DOHH2 (cell line): Measurements from ENCODE around the gene GAR1.

Experiments used
- EZH2phosphoT487 ChIP-seq: fragments of 200-600 bp; sonication (generic); IDR thresholded peaks from 2 replicates; pipeline ENCODE4 v1.6.1; 2017; ENCODE audit warnings: borderline replicate concordance, mild to moderate bottlenecking, antibody characterized with exemption, low read length, moderate library complexity, mixed read lengths
- TF ChIP-seq, protein P1 (sequence below): fragments of 200-600 bp; sonication (generic); IDR thresholded peaks from one replicate; pipeline ENCODE4 v1.5.1; 2014; ENCODE audit warnings: antibody characterized with exemption, mild to moderate bottlenecking, low read depth, low read length; ENCODE audit not compliant: poor library complexity, severe bottlenecking

DNA sequence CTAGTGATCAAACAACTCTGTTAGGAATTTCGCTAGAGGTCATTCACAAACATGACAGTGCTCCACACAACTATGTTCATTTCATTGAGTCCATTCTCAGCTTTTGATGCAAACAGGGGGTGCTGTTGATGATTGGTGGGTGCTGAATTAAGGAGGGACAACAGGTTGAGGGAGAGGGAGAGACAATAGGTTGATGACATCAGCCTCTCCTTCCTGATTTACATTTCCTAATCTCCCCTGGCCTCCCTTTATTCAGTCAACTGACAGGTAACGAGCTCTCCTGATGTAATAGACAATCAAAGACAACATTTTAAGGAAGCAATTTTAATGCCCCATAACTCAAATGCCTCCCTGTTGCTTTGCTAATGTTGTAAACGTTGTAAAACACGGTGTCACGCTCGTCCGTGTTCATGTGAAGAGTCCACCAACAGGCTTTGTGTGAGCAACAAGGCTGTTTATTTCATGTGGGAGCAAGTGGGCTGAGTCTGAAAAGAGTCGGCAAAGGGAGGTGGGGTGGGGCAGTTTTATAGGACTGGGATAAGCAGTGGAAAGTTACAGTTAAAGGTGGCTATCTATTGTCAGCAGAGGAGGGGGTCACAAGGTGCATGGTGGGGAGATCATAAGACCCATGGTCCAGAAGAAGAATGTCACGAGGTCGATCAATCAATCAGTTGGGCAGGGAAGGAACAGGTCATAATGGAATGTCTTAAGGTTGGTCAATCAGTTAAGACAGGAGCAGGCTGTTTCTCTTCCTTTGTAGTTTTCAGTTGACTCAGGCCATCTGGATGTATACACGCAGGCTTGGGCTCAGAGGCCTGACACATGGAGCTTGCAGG lies 4.8 kb upstream of the GAR1 start:
- TF ChIP-seq, protein P1, sequence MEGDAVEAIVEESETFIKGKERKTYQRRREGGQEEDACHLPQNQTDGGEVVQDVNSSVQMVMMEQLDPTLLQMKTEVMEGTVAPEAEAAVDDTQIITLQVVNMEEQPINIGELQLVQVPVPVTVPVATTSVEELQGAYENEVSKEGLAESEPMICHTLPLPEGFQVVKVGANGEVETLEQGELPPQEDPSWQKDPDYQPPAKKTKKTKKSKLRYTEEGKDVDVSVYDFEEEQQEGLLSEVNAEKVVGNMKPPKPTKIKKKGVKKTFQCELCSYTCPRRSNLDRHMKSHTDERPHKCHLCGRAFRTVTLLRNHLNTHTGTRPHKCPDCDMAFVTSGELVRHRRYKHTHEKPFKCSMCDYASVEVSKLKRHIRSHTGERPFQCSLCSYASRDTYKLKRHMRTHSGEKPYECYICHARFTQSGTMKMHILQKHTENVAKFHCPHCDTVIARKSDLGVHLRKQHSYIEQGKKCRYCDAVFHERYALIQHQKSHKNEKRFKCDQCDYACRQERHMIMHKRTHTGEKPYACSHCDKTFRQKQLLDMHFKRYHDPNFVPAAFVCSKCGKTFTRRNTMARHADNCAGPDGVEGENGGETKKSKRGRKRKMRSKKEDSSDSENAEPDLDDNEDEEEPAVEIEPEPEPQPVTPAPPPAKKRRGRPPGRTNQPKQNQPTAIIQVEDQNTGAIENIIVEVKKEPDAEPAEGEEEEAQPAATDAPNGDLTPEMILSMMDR = no peak
- TF ChIP-seq EZH2phosphoT487 = no peak
